NCI-H2107 treated with DMSO at 0.1 percent for 48 hours (cell line): ENCODE data around the gene FCAMR.
"Not testable (repeated sequence)": the region's sequence is repeated elsewhere in the genome, so short reads cannot be mapped to it uniquely, and the experiment has no call there.

ENCODE experiments used
- DNase-seq: peaks from one replicate; lab custom pipeline; 2025; ENCODE audit not compliant: unreplicated experiment; lab: John Stamatoyannopoulos, UW

FCAMR gene

GRCh38 chr1:206937425-206937824 lies 32.8 kb downstream of the FCAMR start:
- no peak for DNase-seq

DNA sequence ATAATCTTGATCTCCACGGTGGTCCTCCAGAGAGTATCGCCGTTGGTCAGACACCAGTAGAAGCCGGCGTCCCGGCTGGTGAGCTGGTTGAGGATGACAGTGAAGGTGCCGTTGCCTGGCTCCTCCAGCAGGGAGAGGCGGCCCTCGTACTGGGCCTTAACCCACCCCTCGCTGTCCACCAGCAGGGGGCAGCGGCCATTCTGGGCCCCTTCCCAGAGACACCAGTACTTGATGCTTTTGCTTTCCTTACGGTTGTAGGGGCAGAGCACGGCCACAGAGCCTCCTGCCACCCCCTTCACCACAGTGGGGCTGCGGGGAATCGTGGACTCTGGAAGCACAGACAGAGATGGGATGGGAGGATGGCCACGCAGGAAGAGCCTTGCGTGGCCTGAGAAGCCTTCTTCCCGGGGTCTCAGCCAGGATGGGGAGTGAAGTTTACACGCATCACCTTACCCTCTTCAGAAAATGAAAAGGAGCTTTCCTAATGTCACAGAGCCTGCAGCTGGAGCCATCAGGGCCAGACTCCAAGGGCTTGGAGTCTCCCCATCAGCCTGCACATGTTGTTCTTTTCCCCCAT lies 34.7 kb downstream of the FCAMR start:
- no peak for DNase-seq

GRCh38 chr1:206933333-206933945 lies 36.8 kb downstream of the FCAMR start:
- DNase-seq: no peak

GRCh38 chr1:206932177-206932576 lies 38.1 kb downstream of the FCAMR start:
- DNase-seq: no peak

DNA sequence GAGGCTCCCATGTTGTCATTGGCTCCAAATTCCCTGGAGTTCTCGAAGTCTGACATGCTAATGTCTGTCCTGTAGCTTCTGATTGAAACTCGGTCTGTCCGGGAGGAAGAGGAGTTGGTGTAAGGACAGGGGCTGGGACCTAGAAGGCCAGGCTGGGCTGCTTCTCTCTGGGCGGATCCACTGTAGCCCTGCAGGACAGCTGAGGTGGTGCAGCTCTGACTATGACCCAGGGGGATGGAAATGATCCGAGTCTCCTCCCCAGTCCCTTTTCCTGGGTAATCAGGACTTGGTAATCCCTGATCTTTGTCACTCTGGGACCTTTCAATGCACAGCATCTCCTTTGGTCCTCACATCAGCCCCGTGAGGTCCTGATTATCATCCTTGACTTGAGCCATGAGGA lies 38.6 kb downstream of the FCAMR start:
- no peak for DNase-seq

DNA sequence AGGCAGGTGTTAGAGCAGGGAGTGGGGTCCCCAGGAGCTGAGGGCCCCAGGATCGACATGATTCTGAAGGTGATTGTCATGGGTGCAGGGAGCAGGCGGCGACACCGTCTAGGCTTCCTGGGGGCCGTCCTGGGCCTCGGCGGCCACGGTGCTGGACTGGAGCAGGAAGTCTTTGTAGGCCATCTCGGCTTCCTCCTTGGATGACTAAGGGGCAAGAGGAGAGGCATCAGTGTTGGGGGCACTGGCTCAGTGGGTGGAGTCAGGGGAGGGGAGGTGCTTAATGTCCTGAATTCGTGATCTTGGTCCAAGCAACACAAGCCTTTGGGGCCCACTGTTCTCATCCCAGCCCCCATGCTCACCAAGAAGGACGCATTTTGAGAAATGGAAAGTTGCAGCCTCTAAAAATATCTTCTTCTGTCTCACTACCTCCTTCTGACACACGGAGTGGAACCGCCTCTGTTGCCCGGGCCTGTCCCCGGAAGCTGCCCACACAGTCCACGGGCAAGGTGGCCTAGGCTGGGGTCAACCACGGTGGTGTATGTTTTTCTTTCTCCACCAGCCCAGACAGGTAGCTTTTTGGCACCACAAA lies 40.0 kb downstream of the FCAMR start:
- DNase-seq: no peak

- no peak for DNase-seq
Measured at GRCh38 chr1:206929524-206929923, 40.7 kb downstream of the FCAMR start.

GRCh38 chr1:206926286-206926685 lies 44.0 kb downstream of the FCAMR start:
- DNase-seq: no peak

GRCh38 chr1:206925106-206925736 lies 45.0 kb downstream of the FCAMR start:
- no peak for DNase-seq

DNA sequence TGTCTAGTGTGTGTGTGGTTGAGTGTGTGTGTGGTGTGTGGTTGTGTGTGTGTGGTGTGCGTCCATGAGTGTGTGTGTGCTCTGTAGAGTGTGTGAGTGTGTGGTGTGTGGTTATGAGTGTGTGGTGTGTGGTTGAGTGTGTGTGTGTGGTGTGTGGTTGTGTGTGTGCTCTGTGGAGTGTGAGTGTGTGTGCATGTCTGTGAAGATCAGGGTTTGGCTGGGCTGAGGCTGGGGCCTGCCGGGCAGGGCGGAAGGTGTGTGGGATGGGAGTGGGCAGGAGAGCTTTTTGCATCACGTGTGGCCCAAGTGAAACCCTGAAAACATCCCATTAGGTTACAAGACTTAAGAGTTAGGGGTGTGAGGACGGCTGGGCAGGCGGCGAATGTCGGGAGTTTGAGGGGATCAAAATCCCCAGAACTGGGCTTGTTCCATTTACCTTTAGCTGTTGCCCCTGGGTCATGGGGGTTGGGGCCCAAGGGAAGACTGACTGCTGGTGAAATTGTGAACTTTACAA lies 45.6 kb downstream of the FCAMR start:
- no peak for DNase-seq

DNA sequence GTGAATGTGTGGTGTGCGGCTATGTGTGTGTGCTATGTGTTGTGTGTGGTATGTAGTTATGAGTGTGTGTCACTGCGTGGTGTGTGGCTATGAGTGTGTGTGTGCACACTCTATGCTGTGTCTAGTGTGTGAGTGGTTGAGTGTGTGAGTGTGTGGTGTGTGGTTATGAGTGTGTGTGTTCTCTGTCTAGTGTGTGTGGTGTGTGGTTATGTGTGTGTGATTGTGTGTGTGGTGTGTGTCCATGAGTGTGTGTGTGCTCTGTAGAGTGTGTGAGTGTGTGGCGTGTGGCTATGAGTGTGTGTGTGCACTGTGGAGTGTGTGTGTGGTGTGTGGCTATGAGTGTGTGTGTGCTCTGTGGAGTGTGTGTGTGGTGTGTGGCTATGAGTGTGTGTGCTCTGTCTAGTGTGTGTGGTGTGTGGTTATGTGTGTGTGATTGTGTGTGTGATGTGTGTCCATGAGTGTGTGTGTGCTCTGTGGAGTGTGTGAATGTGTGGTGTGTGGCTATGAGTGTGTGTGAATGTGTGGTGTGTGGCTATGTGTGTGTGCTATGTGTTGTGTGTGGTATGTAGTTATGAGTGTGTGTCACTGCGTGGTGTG lies 46.2 kb downstream of the FCAMR start:
- not testable (repeated sequence) for DNase-seq

DNA sequence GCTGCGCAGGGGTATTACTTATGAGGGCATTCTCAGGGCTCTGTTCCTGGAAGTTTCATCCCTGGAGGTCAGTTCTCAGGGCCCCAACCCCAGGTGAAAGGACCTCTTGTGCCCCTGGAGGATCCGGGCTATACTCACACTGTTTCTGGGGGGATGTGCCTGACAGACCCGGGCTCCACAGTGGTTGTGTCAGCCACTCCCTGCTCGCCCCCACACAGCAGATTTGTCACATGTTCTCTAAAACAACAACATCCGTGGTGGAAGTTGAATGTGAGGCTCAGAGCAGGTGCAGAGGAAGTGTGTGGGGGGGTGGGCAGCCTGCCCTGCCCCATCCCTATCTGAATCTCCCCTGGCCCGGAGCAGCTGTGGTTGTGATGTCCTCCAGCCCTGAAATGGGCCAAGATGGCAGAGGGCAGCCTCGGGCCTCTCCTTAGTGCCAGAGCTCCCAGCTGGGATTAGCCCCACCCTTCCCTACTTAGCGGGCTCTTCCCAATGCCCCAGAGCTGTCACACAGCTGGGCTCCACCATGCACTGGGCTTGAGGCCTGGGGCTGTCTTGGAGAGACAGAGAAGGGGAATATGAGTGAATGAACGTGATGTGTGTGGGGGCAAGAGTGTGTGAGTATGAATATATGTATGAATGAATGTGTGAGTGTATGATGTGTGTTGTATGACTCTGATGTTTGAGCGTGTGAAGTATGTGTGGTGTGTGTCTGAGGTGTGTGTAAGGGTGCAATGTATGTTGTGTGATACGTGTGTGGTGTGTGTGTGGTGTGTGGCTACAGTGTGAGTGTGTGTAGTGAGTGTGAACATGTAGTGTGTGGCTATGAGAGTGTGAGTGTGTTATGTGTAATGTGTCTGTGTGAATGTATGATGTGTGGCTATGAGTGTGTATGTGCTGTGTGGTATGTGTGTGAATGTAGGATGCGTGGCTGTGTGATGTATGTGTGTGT lies 47.0 kb downstream of the FCAMR start:
- no peak for DNase-seq

DNA sequence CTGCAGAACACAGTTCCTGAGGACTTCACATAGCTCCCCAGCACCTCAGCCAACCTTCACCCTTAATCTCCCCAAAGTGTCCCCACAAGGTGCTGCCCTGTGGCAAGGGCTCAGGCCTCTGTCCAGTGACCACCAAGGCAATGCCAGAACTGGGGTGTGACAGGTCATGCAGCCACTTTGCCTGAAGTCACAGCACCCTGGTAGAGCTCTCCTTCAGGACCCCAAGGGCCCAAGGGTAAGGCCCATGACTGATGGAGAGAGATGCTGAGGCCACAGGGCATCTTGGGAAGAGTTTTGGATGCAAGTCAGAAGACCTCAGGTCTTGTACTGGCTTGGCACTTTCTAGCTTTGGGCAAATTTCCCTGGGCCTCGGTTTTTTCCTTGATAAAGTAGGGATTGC lies 47.7 kb downstream of the FCAMR start:
- DNase-seq: no peak

- no peak for DNase-seq
Measured at GRCh38 chr1:206921772-206922265, 48.4 kb downstream of the FCAMR start, which contains the start of gene FCMR. FCMR (minus strand) TSS chr1:206921941; CDS start chr1:206921854, 87 bp downstream.

- no peak for DNase-seq
Measured at GRCh38 chr1:206918076-206918475, 52.2 kb downstream of the FCAMR start.

- DNase-seq: no peak
Measured at GRCh38 chr1:206916000-206916709, 54.1 kb downstream of the FCAMR start.

GRCh38 chr1:206915030-206915735 lies 55.1 kb downstream of the FCAMR start:
- no peak for DNase-seq

- no peak for DNase-seq
Measured at GRCh38 chr1:206913766-206914537, 56.3 kb downstream of the FCAMR start.
